Pancreas (tissue), 10 donors: ENCODE measurements around the gene MBOAT2. TPM values are rescaled to one million over a fixed set of nuclear protein-coding genes. Genes with fewer than 3 reads are reported as not detected.

ENCODE experiments used
- ATAC-seq, 4 donors: fragments of 200-7000 bp; cut with Tn5 transposase; one replicate each; pipeline versions ENCODE4 v1.8.0 to v1.9.1; 2020; ENCODE audit warnings: mild to moderate bottlenecking in 4 of 4, moderate library complexity in 4 of 4
- DNase-seq, 6 donors: peaks; one replicate each; pipeline ENCODE4 v3.0.0-alpha.2; 2020
- FAIRE-seq: peaks from 2 replicates; lab custom pipeline; 2012; peaks lifted over from hg19 to GRCh38; lab: Jason Lieb, UNC
- H3K27ac ChIP-seq, 4 donors: fragments of 200-600 bp; sonication (generic); 1 replicate in 3 of 4; 2 replicates in 1 of 4; pipeline versions ENCODE4 v1.5.0 to v1.8.0; 2020
- H3K27me3 ChIP-seq, 4 donors: fragments of 200-600 bp; one replicate each; pipeline ENCODE4 v1.8.0; 2021
- H3K36me3 ChIP-seq, 3 donors: fragments of 200-600 bp; sonication (generic) in 1 of 3; one replicate each; pipeline versions ENCODE4 v1.5.0 to v1.8.0; 2020 to 2021
- H3K4me1 ChIP-seq, 3 donors: fragments of 200-600 bp; one replicate each; pipeline ENCODE4 v1.8.0; 2021
- H3K4me3 ChIP-seq, 4 donors: fragments of 200-600 bp; sonication (generic) in 2 of 4; one replicate each; pipeline versions ENCODE4 v1.5.0 to v1.8.0; 2020 to 2021
- H3K9me3 ChIP-seq, 4 donors: fragments of 200-600 bp; one replicate each; pipeline ENCODE4 v1.8.0; 2021
- WGBS, 2 donors: extraction: QIAGEN DNeasy Blood & Tissue Kit; methylation state at CpG; one replicate each; pipeline ENCODE4 v1.1.7; 2013; 5-methylcytosine and 5-hydroxymethylcytosine counted together
- intact Hi-C, 3 donors: fragments of 100-400 bp; cut with DNase I; formaldehyde crosslinking; loops; one replicate each; pipeline versions ENCODE4 v1.11.1 to v1.14.2; 2022
- polyA plus RNA-seq, 2 donors: library from polyadenylated mRNA; stranded (reverse); fragments of 200-250 nt; gene quantifications; one replicate each; pipeline ENCODE4 v1.2.3, GENCODE V29; 2013
- total RNA-seq, 6 donors: library from RNA; stranded (reverse); fragmentation: NEBNext Ultra II Directional in 4 of 6; extraction: Animal tissue kit (Norgen Biotek cat#: 25700) in 4 of 6; gene quantifications; one replicate each; pipeline versions ENCODE4 v1.2.1 to v1.2.4, GENCODE V29; 2021 to 2023
- TF ChIP-seq, protein P1 (sequence below), 4 donors: fragments of 200-600 bp; sonication (generic) in 3 of 4; IDR thresholded peaks; one replicate each; pipeline versions ENCODE4 v1.5.0 to v1.8.0; 2021; ENCODE audit warnings: antibody characterized with exemption in 4 of 4
- donor health status: healthy with polysubstance abuse.
- donor health status: DM: no; HTN: no; CAD: no; lungs with moderate emphysema.
- donor health status: DM: no; HTN: no; CAD: no.
- donor health status: control.
- donor health status: control.
- donor health status: Bipolar disorder and iron deficiency.
- donor health status: DM: yes; HTN: yes; CAD: no.
- donor health status: DM: no; HTN: no; CAD: no.
- donor health status: DM: no; HTN: no; CAD: no.
- donor health status: DM: yes; HTN: yes; CAD: no.

The MBOAT2 gene
- total and polyA plus RNA-seq, 8 donors = 1.2 to 5.7 (median 2.5) TPM

DNA sequence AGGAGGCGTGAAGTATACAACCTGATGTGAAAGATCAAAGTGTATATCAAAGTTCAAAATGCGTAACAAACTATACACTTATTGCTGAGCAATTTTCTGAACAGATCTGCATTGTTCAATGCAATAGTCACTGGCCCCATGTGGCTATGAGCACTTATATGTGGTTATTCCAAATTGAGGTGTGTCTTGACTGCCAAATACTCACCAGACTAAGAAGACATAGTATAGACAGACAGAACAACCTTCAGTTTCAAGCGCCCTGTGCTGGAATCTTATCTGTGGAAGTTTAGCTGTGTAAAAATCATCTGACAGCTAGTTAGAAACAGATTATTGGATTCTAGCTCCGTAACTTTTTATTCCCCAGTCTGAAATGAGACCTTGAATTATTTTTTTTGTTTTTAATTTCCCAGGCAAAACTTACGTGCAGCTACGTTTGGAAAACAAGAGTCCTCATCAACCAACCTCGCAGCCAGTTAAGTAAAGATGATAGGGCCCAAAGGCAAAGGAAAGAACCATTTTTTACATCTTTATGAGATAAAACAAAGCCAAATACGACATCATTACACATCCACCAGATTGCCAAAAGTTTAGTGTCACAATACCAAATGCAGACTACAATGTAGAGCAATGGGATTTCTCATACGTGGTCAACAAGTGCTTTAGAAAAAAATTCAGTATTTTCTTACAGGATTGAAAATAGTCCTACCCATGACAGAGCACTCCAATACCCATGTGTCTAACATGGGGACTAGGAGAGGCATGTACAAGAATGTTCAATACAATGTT, 37.2 kb downstream of the MBOAT2 start:
- intact Hi-C loops = no loop called here
- Histone ChIP-seq H3K27me3 (no peaks in the 10 kb centered on the region), H3K4me3 (no peak overlapping the region), H3K36me3 (no peaks in the 10 kb centered on the region), H3K27ac (no peak overlapping the region), H3K9me3 (no peaks in the 10 kb centered on the region), H3K4me1 (no peaks in the 10 kb centered on the region)
- TF ChIP-seq, protein P1, sequence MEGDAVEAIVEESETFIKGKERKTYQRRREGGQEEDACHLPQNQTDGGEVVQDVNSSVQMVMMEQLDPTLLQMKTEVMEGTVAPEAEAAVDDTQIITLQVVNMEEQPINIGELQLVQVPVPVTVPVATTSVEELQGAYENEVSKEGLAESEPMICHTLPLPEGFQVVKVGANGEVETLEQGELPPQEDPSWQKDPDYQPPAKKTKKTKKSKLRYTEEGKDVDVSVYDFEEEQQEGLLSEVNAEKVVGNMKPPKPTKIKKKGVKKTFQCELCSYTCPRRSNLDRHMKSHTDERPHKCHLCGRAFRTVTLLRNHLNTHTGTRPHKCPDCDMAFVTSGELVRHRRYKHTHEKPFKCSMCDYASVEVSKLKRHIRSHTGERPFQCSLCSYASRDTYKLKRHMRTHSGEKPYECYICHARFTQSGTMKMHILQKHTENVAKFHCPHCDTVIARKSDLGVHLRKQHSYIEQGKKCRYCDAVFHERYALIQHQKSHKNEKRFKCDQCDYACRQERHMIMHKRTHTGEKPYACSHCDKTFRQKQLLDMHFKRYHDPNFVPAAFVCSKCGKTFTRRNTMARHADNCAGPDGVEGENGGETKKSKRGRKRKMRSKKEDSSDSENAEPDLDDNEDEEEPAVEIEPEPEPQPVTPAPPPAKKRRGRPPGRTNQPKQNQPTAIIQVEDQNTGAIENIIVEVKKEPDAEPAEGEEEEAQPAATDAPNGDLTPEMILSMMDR (IDR thresholded peaks at IDR 0.05) = no peak
- ATAC-seq = no peak
- FAIRE-seq = no peak
- 66 to 71% methylated on average over 9 of the region's 9 CpGs for WGBS, 2 donors
- DNase-seq = no peak

GRCh38 chr2:8965216-8965969, 38.1 kb downstream of the MBOAT2 start:
- 69 to 81% methylated on average over 8 of the region's 8 CpGs for WGBS, 2 donors
- intact Hi-C loops = no loop called here
- DNase-seq = no peak
- no peak for FAIRE-seq
- no peaks in the 10 kb centered on the region for H3K4me1 ChIP-seq
- TF ChIP-seq, protein P1 (IDR thresholded peaks at IDR 0.05) = no peak
- H3K27ac ChIP-seq = no peak overlapping the region
- H3K4me3 ChIP-seq = no peak overlapping the region
- H3K36me3 ChIP-seq = no peaks in the 10 kb centered on the region
- H3K9me3 ChIP-seq = no peaks in the 10 kb centered on the region
- H3K27me3 ChIP-seq = no peaks in the 10 kb centered on the region
- no peak for ATAC-seq

DNA sequence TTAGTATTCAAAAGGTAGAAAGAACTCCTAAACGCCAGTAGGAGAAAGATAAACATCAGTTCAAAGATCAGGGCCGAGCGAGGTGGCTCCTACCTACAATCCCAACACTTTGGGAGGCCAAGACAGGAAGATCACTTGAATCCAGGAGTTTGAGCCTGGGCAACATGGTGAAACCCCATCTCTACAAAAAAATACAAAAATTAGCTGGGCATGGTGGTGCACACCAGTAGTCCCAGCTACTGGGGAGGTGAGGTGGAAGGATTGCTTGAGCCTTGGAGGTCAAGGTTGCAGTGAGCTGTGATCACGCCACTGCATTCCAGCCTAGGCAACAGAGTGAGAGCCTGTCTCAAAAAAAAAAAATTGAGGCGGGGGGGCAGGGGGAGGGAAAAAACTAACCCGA, 40.6 kb downstream of the MBOAT2 start:
- no peak overlapping the region for H3K4me3 ChIP-seq
- no peaks in the 10 kb centered on the region for H3K27me3 ChIP-seq
- H3K4me1 ChIP-seq = no peaks in the 10 kb centered on the region
- FAIRE-seq (no peak), DNase-seq (no peak), ATAC-seq (no peak)
- no peaks in the 10 kb centered on the region for H3K36me3 ChIP-seq
- no peak overlapping the region for H3K27ac ChIP-seq
- TF ChIP-seq, protein P1 (IDR thresholded peaks at IDR 0.05) = no peak
- 81 to 90% methylated on average over 6 of the region's 6 CpGs for WGBS, 2 donors
- intact Hi-C loops = no loop called here
- H3K9me3 ChIP-seq = no peaks in the 10 kb centered on the region

GRCh38 chr2:8957628-8958027, 45.9 kb downstream of the MBOAT2 start:
- H3K36me3 ChIP-seq = no peaks in the 10 kb centered on the region
- no peak overlapping the region for H3K4me3 ChIP-seq
- WGBS, 2 donors = 77 to 87% methylated on average over 4 of the region's 4 CpGs
- H3K4me1 ChIP-seq = no peaks in the 10 kb centered on the region
- TF ChIP-seq, protein P1 (IDR thresholded peaks at IDR 0.05) = no peak
- ATAC-seq (no peak), DNase-seq (no peak), FAIRE-seq (no peak)
- no peaks in the 10 kb centered on the region for H3K9me3 ChIP-seq
- H3K27ac ChIP-seq = no peak overlapping the region
- H3K27me3 ChIP-seq = no peaks in the 10 kb centered on the region
- intact Hi-C loops = no loop called here

DNA sequence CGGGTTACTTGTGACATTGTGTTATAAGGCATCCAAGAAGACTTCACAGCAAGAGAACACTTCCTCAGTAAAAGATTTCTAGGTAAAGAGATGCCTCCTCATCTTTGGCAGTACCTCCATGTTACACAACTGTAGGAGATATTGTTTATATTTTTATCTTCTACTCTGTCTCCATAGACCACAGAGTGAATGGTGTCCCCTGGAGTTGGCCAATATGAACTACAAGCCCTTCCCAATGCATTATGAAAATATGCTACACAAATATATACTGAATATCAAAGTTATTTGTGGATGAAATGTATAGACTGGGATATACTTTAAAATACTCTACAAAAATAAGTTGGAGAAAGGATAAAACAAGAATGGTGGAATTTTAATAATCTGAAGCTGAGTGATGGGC, 46.7 kb downstream of the MBOAT2 start:
- 78 to 97% methylated on average over 1 of the region's 1 CpG for WGBS, 2 donors
- TF ChIP-seq, protein P1 (IDR thresholded peaks at IDR 0.05) = no peak
- Histone ChIP-seq H3K4me1 (no peaks in the 10 kb centered on the region), H3K4me3 (no peak overlapping the region), H3K9me3 (no peaks in the 10 kb centered on the region), H3K36me3 (no peaks in the 10 kb centered on the region), H3K27me3 (no peaks in the 10 kb centered on the region), H3K27ac (no peak overlapping the region)
- intact Hi-C loops = no loop called here
- FAIRE-seq (no peak), ATAC-seq (no peak), DNase-seq (no peak)
